Nephron (organoid): ENCODE results near the gene H3-3A.
A peak's percentile ranks its signal among the peaks of the same experiment; 100 is the strongest.

Source experiments
- H3K27ac Mint-ChIP-seq, 3 experiments: 2 replicates each; pipeline ENCODE4 v1.8.0; 2020; ENCODE audit warnings: mixed read lengths in 3 of 3, mild to moderate bottlenecking in 2 of 3, moderate library complexity in 1 of 3
- H3K27me3 Mint-ChIP-seq: 2 replicates; pipeline ENCODE4 v1.8.0; 2021; ENCODE audit warnings: low read depth, mild to moderate bottlenecking, moderate library complexity, mixed read lengths
- H3K36me3 Mint-ChIP-seq: 2 replicates; pipeline ENCODE4 v1.8.0; 2020; ENCODE audit warnings: low read depth, mixed read lengths
- H3K4me1 Mint-ChIP-seq: 2 replicates; pipeline ENCODE4 v1.8.0; 2020; ENCODE audit warnings: mixed read lengths
- H3K4me3 Mint-ChIP-seq, 3 experiments: 2 replicates each; pipeline ENCODE4 v1.8.0; 2020; ENCODE audit warnings: mild to moderate bottlenecking in 3 of 3, mixed read lengths in 3 of 3, moderate library complexity in 2 of 3
- H3K9me3 Mint-ChIP-seq: 2 replicates; pipeline ENCODE4 v1.8.0; 2020; ENCODE audit warnings: mixed read lengths
- CTCF ChIP-seq, 3 experiments: fragments of 200-600 bp; sonication (generic); IDR thresholded peaks; one replicate each; pipeline ENCODE4 v1.5.0; 2021; ENCODE audit warnings: antibody characterized with exemption in 3 of 3; ENCODE audit not compliant: unreplicated experiment in 3 of 3

H3-3A gene

DNA sequence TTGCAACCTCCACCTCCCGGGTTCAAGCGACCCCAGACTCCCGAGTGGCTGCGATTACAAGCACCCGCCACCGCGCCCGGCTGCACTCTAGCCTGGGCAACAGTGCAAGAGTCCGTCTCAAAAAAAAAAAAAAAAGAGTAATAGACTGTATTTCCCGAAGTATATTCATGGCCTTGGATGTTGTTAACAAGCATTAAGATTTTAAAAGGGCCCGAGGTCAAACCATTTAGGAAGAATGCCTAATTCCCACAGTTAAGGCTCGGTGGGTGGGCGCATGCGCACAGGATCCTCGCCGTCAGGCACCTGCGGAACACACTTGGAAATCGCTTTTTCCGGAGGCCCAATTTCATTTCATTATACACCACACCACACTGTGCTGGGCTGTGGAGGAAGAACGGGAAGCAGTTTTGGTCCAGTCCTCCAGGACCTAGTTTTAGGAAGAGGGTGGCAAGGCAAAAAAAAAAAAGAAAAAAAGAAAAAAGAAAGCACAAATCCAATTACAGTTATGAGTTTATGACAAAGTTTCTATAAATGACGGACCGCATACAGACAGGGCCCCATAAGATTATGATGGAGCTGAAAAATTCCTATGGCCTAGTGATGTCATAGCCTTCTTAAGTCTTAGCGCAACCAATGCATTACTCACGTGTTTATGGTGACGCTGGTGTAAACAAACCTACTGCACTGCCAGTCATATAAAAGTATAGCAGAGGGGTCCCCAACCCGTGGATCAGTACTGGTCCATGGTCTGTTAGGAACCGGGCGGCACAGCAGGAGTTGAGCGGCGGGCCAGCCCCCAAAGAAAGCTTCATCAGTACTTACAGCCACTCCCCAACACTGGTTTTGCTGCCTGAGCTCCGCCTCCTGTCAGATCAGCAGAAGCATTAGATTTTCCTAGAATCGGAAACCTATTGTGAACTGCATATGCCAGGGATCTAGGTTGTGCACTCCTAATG, 38.2 kb downstream of the H3-3A start:
- Mint-ChIP-seq H3K4me1 (peaks cover 26% of the 10 kb centered on the region), H3K4me3 (peak overlapping the region; percentile 75 to 83 (median 75)), H3K9me3 (no peaks in the 10 kb centered on the region), H3K27ac (no peak overlapping the region), H3K27me3 (peaks cover 48% of the 10 kb centered on the region), H3K36me3 (no peaks in the 10 kb centered on the region)
- no peak for TF ChIP-seq CTCF (IDR thresholded peaks at IDR 0.05; ENCODE audit: unreplicated experiment in 3 of 3)

DNA sequence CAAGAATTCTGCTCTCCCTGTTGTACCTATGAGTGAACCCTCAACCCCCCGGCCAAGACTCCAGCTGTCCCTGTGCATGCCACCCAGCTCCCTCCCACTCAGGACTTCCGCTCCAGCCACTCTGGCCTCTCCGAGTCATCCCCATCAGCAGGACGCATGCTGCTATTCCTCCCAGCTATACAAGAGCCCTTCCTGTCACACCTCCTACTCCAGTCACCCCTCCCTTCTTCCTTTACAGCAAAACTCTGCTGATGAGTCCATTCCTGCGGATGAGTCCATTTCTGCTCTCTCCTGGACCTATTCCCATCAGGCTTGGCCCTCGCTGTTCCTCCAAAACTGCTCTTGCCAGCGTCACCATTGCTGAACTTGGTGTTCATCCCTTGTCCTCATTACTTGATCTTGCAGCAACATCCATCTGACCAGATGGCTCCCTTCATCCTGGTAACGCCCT, 42.2 kb downstream of the H3-3A start:
- H3K4me1 Mint-ChIP-seq: peaks cover 46% of the 10 kb centered on the region
- H3K4me3 Mint-ChIP-seq: no peak overlapping the region
- H3K27me3 Mint-ChIP-seq: peaks cover 20% of the 10 kb centered on the region
- no peaks in the 10 kb centered on the region for H3K36me3 Mint-ChIP-seq
- peak overlapping the region in 2 of 3 experiments; percentile 4 to 16 for H3K27ac Mint-ChIP-seq
- no peaks in the 10 kb centered on the region for H3K9me3 Mint-ChIP-seq
- no peak for TF ChIP-seq CTCF (IDR thresholded peaks at IDR 0.05; ENCODE audit: unreplicated experiment in 3 of 3)

- no peak for TF ChIP-seq CTCF (IDR thresholded peaks at IDR 0.05; ENCODE audit: unreplicated experiment in 3 of 3)
- peaks cover 53% of the 10 kb centered on the region for H3K4me1 Mint-ChIP-seq
- peak overlapping the region in 2 of 3 experiments; percentile 38 to 61 for H3K4me3 Mint-ChIP-seq
- H3K36me3 Mint-ChIP-seq: no peaks in the 10 kb centered on the region
- no peaks in the 10 kb centered on the region for H3K9me3 Mint-ChIP-seq
- peaks cover 6% of the 10 kb centered on the region for H3K27me3 Mint-ChIP-seq
- H3K27ac Mint-ChIP-seq: peak overlapping the region; percentile 56 to 88 (median 85)
These were observed 45.2 kb downstream of the H3-3A start for GRCh38 chr1:226107471-226108460.

DNA sequence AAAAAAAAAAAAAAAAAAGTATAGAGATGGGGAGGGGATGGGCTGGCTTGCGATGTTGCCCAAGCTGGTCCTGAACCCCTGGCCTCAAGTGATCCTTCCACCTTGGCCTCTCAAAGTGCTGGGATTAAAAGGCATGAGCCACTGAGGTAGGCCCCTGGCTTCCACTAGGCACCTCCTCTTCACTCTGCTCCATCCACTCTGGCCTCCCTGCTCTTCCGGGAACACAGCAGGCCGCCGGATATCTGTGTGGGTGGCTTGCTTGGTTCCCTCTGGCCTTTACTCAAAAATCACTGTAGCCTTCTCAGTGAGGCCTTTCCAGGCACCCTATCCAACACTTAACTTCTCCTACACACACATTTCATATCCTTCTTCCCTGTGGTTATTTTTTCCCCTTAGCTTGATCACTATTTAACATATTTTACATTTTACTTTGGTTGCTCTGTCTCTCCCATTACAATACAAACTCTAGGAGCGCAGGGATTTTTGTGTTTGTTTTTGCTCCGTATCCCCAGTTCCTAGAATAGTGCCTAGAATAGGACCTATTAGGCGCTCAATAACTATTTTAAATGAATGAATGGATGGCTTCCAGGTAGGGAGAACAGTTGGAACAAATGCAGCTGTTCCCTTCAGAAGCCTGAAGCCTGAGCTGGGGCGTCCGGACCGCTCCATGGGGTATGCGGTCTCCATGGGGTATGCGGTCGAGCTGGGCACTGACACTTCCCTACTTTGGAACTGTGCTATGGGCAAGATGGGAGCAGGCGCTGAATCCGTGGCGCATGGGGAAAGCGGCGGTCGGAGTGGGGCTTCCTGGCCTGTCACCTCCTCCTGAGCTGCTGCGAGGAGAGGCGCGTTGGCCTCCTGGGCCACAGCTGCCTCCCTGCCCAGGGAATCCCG, 46.7 kb downstream of the H3-3A start:
- H3K9me3 Mint-ChIP-seq: no peaks in the 10 kb centered on the region
- H3K4me1 Mint-ChIP-seq: peaks cover 52% of the 10 kb centered on the region
- H3K27ac Mint-ChIP-seq: peak overlapping the region; percentile 92 to 99 (median 97)

More for the DNA sequence above, 46.7 kb downstream of the H3-3A start:
- H3K36me3 Mint-ChIP-seq: no peaks in the 10 kb centered on the region
- TF ChIP-seq CTCF (IDR thresholded peaks at IDR 0.05; ENCODE audit: unreplicated experiment in 3 of 3): no peak
- peak overlapping the region; percentile 89 to 97 (median 94) for H3K4me3 Mint-ChIP-seq
- peaks cover 6% of the 10 kb centered on the region for H3K27me3 Mint-ChIP-seq
